Astrocyte of the cerebellum (primary cell): ENCODE results near the gene TADA2A.

ENCODE experiments used
- DNase-seq: peaks from one replicate; pipeline ENCODE4 v3.0.0-alpha.2; 2011; ENCODE audit warnings: low read depth
- H3K4me3 ChIP-seq: 2 replicates; pipeline ENCODE4 v1.5.1; 2011; ENCODE audit warnings: mild to moderate bottlenecking, low read depth, low read length, moderate library complexity
- in situ Hi-C: cut with HindIII; loops from 2 replicates; pipeline ENCODE4 v1.10.0; 2017; ENCODE audit warnings: low sequenced_read_pairs
- TF ChIP-seq, protein P1 (sequence below): IDR thresholded peaks from 2 replicates; pipeline ENCODE4 v1.5.1; 2012; ENCODE audit warnings: low read length, low read depth, moderate library complexity, mild to moderate bottlenecking; ENCODE audit errors: missing control alignments

TADA2A gene

GRCh38 chr17:37527249-37527851 is 120.7 kb downstream of the TADA2A start:
- H3K4me3 ChIP-seq: no peak overlapping the region
- DNase-seq: peak; percentile 49
- TF ChIP-seq, protein P1, sequence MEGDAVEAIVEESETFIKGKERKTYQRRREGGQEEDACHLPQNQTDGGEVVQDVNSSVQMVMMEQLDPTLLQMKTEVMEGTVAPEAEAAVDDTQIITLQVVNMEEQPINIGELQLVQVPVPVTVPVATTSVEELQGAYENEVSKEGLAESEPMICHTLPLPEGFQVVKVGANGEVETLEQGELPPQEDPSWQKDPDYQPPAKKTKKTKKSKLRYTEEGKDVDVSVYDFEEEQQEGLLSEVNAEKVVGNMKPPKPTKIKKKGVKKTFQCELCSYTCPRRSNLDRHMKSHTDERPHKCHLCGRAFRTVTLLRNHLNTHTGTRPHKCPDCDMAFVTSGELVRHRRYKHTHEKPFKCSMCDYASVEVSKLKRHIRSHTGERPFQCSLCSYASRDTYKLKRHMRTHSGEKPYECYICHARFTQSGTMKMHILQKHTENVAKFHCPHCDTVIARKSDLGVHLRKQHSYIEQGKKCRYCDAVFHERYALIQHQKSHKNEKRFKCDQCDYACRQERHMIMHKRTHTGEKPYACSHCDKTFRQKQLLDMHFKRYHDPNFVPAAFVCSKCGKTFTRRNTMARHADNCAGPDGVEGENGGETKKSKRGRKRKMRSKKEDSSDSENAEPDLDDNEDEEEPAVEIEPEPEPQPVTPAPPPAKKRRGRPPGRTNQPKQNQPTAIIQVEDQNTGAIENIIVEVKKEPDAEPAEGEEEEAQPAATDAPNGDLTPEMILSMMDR: peak; percentile 86
- in situ Hi-C loops: no loop called here
